ENCODE results near the gene DYNLT1. TPM values are rescaled to one million over a fixed set of nuclear protein-coding genes. Genes with fewer than 3 reads are reported as not detected.
A peak's percentile ranks its signal among the peaks of the same experiment; 100 is the strongest.

The DYNLT1 gene
- total RNA-seq, 4 donors from 2014 or later: 2.8 to 104 (median 75.5) TPM

DNA sequence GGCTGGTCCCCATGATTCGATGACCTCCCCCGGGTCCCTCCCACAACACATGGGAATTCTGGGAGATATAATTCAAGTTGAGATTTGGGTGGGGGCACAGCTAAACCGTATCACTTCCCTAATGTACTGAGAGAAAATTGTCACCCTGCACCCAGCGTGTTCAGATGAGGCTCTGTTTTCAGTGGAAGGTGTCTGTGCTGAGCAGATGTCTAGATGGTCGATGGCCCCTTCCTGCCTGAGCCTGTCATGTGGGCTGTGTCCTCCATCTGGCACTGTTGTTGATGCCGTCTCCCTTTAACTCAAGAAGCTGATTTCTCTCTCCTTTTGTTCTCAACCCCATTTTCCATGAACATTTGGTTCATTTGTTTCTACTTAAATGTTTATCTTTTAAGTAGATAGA is 47.7 kb downstream of the DYNLT1 start:
- H3K4me1 ChIP-seq: no peaks in the 10 kb centered on the region
- H3K4me3 ChIP-seq: no peak overlapping the region
- DNase-seq: no peak
- intact Hi-C loops (cut with DNase I; ENCODE audit: low total_unique reads): no loop called here
- WGBS, 2 donors (ENCODE audit: low coverage in 1 of 2): 46 to 83% methylated on average over 2 to 6 of the region's 6 CpGs
- H3K9me3 ChIP-seq: no peaks in the 10 kb centered on the region
- peaks cover 0 to 39% (median 7%) of the 10 kb centered on the region in 4 donors for H3K36me3 ChIP-seq
- TF ChIP-seq EP300 (IDR thresholded peaks at IDR 0.05; ENCODE audit: low read depth) (no peak), POLR2A (IDR thresholded peaks at IDR 0.05) (no peak), POLR2AphosphoS5 (IDR thresholded peaks at IDR 0.05) (no peak)
- TF ChIP-seq, protein P1, sequence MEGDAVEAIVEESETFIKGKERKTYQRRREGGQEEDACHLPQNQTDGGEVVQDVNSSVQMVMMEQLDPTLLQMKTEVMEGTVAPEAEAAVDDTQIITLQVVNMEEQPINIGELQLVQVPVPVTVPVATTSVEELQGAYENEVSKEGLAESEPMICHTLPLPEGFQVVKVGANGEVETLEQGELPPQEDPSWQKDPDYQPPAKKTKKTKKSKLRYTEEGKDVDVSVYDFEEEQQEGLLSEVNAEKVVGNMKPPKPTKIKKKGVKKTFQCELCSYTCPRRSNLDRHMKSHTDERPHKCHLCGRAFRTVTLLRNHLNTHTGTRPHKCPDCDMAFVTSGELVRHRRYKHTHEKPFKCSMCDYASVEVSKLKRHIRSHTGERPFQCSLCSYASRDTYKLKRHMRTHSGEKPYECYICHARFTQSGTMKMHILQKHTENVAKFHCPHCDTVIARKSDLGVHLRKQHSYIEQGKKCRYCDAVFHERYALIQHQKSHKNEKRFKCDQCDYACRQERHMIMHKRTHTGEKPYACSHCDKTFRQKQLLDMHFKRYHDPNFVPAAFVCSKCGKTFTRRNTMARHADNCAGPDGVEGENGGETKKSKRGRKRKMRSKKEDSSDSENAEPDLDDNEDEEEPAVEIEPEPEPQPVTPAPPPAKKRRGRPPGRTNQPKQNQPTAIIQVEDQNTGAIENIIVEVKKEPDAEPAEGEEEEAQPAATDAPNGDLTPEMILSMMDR (IDR thresholded peaks at IDR 0.05): no peak
- in situ Hi-C loops (cut with MboI; ENCODE audit: low pct_ligation_motif_present in 1 of 4, low pct_unique_long_range_greater_than_20kb in 1 of 4, low sequenced_read_pairs in 3 of 4): no loop called here
- H3K27ac ChIP-seq: no peak overlapping the region
- no peaks in the 10 kb centered on the region for H3K27me3 ChIP-seq

DNA sequence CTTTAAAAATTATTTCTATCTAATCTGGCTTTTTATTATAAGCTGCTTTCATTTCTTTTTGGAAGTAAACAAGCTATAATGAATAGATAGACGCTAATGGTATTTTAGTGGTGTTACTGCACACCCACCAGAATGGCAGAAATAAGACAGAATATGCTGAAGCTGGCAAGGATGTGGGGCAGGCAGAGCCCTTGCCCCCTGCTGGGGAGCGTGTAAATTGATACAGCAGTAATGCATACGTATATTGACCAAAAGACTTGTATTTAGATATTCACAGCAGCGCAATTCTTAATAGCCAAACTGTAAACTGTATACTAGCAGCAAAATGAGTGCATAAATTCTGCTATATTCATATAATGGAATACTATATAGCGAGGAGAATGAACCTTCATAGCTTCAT is 49.3 kb downstream of the DYNLT1 start:
- TF ChIP-seq POLR2A (IDR thresholded peaks at IDR 0.05) (no peak), EP300 (IDR thresholded peaks at IDR 0.05; ENCODE audit: low read depth) (no peak), POLR2AphosphoS5 (IDR thresholded peaks at IDR 0.05) (no peak)
- TF ChIP-seq, protein P1 (IDR thresholded peaks at IDR 0.05): peak in 3 of 5 experiments; percentile 13 to 37 (median 16)
- 95 to 96% methylated on average over 4 to 5 of the region's 5 CpGs for WGBS, 2 donors (ENCODE audit: low coverage in 1 of 2)
- Histone ChIP-seq H3K27me3 (no peaks in the 10 kb centered on the region), H3K36me3 (peaks cover 0 to 49% (median 12%) of the 10 kb centered on the region in 4 donors), H3K9me3 (no peaks in the 10 kb centered on the region), H3K4me1 (no peaks in the 10 kb centered on the region), H3K27ac (no peak overlapping the region), H3K4me3 (no peak overlapping the region)
- intact Hi-C loops (cut with DNase I; ENCODE audit: low total_unique reads): no loop called here
- DNase-seq: no peak
- in situ Hi-C loops (cut with MboI; ENCODE audit: low pct_ligation_motif_present in 1 of 4, low pct_unique_long_range_greater_than_20kb in 1 of 4, low sequenced_read_pairs in 3 of 4): no loop called here

DNA sequence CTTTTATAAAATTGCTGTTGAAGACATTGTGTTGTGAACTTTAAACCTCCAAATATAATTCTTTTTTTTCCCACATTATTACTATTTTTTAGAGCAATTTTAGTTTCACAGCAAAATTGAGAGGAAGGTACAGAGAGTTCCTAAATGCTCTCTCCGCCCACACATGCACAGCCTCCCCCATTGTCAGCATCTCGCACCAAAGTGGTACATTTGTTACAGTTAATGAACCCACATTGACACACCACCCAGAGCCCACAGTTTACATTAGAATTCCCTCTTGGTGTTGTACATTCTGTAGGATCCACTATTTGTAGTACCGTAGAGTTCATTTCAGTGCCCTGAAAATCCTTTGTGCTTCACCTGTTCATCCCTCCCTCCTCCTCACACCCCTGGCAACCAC is 50.9 kb downstream of the DYNLT1 start:
- no peaks in the 10 kb centered on the region for H3K4me1 ChIP-seq
- no peak overlapping the region for H3K4me3 ChIP-seq
- in situ Hi-C loops (cut with MboI; ENCODE audit: low pct_ligation_motif_present in 1 of 4, low pct_unique_long_range_greater_than_20kb in 1 of 4, low sequenced_read_pairs in 3 of 4) (no loop called here), intact Hi-C loops (cut with DNase I; ENCODE audit: low total_unique reads) (loop anchor here (1.0 kb wide), 1 partner anchor 45 kb away; no protein-coding TSS in a partner anchor)
- TF ChIP-seq POLR2AphosphoS5 (IDR thresholded peaks at IDR 0.05): no peak
- no peak for TF ChIP-seq EP300 (IDR thresholded peaks at IDR 0.05; ENCODE audit: low read depth)
- TF ChIP-seq, protein P1 (IDR thresholded peaks at IDR 0.05): no peak
- TF ChIP-seq POLR2A (IDR thresholded peaks at IDR 0.05): no peak
- DNase-seq: no peak
- 96 to 100% methylated on average over 3 of the region's 3 CpGs for WGBS, 2 donors (ENCODE audit: low coverage in 1 of 2)
- H3K27me3 ChIP-seq: no peaks in the 10 kb centered on the region
- H3K9me3 ChIP-seq: no peaks in the 10 kb centered on the region
- no peak overlapping the region for H3K27ac ChIP-seq
- peaks cover 0 to 39% (median 18%) of the 10 kb centered on the region in 4 donors for H3K36me3 ChIP-seq

DNA sequence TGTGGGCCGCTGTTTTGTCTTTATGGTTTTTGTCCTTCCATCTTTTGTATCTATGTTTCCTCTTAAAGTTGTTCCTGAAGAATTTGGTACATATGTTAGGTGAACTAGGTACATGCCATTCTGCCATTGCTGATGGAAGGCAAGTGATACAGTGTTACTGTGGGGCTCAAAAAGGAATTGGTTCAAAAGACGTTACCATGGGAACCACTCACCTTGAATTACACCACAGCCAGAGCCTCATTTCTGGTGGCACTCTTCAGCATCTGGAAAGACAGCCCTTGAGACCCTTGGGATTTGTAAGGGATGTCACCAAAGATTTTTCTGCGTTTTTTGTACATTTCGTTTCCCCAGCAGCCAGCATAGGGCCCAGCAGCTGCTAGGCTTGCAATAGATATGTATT is 52.7 kb downstream of the DYNLT1 start:
- Histone ChIP-seq H3K4me1 (no peaks in the 10 kb centered on the region), H3K27ac (no peak overlapping the region), H3K9me3 (no peaks in the 10 kb centered on the region), H3K27me3 (no peaks in the 10 kb centered on the region), H3K4me3 (no peak overlapping the region), H3K36me3 (peaks cover 0 to 49% (median 20%) of the 10 kb centered on the region in 4 donors)
- in situ Hi-C loops (cut with MboI; ENCODE audit: low pct_ligation_motif_present in 1 of 4, low pct_unique_long_range_greater_than_20kb in 1 of 4, low sequenced_read_pairs in 3 of 4) (no loop called here), intact Hi-C loops (cut with DNase I; ENCODE audit: low total_unique reads) (no loop called here)
- DNase-seq: no peak
- TF ChIP-seq EP300 (IDR thresholded peaks at IDR 0.05; ENCODE audit: low read depth) (no peak), POLR2A (IDR thresholded peaks at IDR 0.05) (no peak), POLR2AphosphoS5 (IDR thresholded peaks at IDR 0.05) (no peak)
- TF ChIP-seq, protein P1 (IDR thresholded peaks at IDR 0.05): no peak
- WGBS, 2 donors (ENCODE audit: low coverage in 1 of 2): 91 to 95% methylated on average over 4 of the region's 4 CpGs
